GM12801 (cell line): ENCODE results near the gene CEP350.

Experiments used
- CTCF ChIP-seq: IDR thresholded peaks from one replicate; pipeline ENCODE4 v1.5.1; 2011; ENCODE audit warnings: control low read depth; ENCODE audit not compliant: insufficient read length; ENCODE audit errors: extremely low read depth

The CEP350 gene

GRCh38 chr1:179935909-179936496, 18.6 kb upstream of the CEP350 start:
- TF ChIP-seq CTCF: no peak

- no peak for TF ChIP-seq CTCF
Measured at GRCh38 chr1:179937668-179938254, 16.8 kb upstream of the CEP350 start.

GRCh38 chr1:179938752-179939151, 15.9 kb upstream of the CEP350 start:
- no peak for TF ChIP-seq CTCF

- TF ChIP-seq CTCF: no peak
Measured at GRCh38 chr1:179939941-179940340, 14.7 kb upstream of the CEP350 start.

GRCh38 chr1:179941454-179941853, 13.2 kb upstream of the CEP350 start:
- no peak for TF ChIP-seq CTCF

GRCh38 chr1:179950651-179951050, 4.0 kb upstream of the CEP350 start:
- no peak for TF ChIP-seq CTCF

GRCh38 chr1:179951383-179952144, 3.0 kb upstream of the CEP350 start:
- TF ChIP-seq CTCF: no peak
